Retina (tissue), 1 donor: ENCODE results near the gene HNRNPC.

ENCODE experiments used
- DNase-seq: peaks from one replicate; pipeline ENCODE4 v3.0.0-alpha.2; 2016

The HNRNPC gene

GRCh38 chr14:21209185-21209584 is 60.1 kb downstream of the HNRNPC start:
- no peak for DNase-seq

GRCh38 chr14:21208554-21208953 is 60.7 kb downstream of the HNRNPC start:
- DNase-seq: no peak

- no peak for DNase-seq
Measured at GRCh38 chr14:21206753-21207684, 62.2 kb downstream of the HNRNPC start.

- no peak for DNase-seq
Measured at GRCh38 chr14:21205678-21206581, 63.3 kb downstream of the HNRNPC start.

GRCh38 chr14:21205026-21205677 is 64.1 kb downstream of the HNRNPC start:
- DNase-seq: no peak

- no peak for DNase-seq
Measured at GRCh38 chr14:21204167-21205025, 64.8 kb downstream of the HNRNPC start.

- no peak for DNase-seq
Measured at GRCh38 chr14:21203470-21204166, 65.6 kb downstream of the HNRNPC start.

- DNase-seq: no peak
Measured at GRCh38 chr14:21202463-21203358, 66.5 kb downstream of the HNRNPC start.

- no peak for DNase-seq
Measured at GRCh38 chr14:21201732-21202462, 67.3 kb downstream of the HNRNPC start.

- no peak for DNase-seq
Measured at GRCh38 chr14:21200752-21201461, 68.3 kb downstream of the HNRNPC start.

- DNase-seq: no peak
Measured at GRCh38 chr14:21199611-21200560, 69.4 kb downstream of the HNRNPC start.

- DNase-seq: no peak
Measured at GRCh38 chr14:21197418-21198205, 71.6 kb downstream of the HNRNPC start.

- DNase-seq: no peak
Measured at GRCh38 chr14:21194597-21194996, 74.6 kb downstream of the HNRNPC start.

- no peak for DNase-seq
Measured at GRCh38 chr14:21192875-21193535, 76.2 kb downstream of the HNRNPC start.

GRCh38 chr14:21192447-21192822 is 76.8 kb downstream of the HNRNPC start:
- DNase-seq: no peak

- peak; percentile 79 for DNase-seq
Measured at GRCh38 chr14:21191809-21192446, 77.3 kb downstream of the HNRNPC start.
